ENCODE results near the gene SOX4.

GRCh38 chr6:21578523-21578922 lies 15.0 kb upstream of the SOX4 start:
- TF ChIP-seq CTCF (IDR thresholded peaks at IDR 0.05) (no peak), POLR2A (IDR thresholded peaks at IDR 0.05) (no peak)
